ENCODE data around the gene ATP23. TPM values are rescaled to one million over a fixed set of nuclear protein-coding genes. Genes with fewer than 3 reads are reported as not detected.

The ATP23 gene
- total RNA-seq, 1 experiment from 2014 or later = 9.1 TPM

GRCh38 chr12:57966536-57966935 is 25.2 kb downstream of the ATP23 start (continued):
- TF ChIP-seq ZBTB33 (IDR thresholded peaks at IDR 0.05; ENCODE audit: extremely low read depth, insufficient replicate concordance, low read length) (no peak), REST (IDR thresholded peaks at IDR 0.05; ENCODE audit: low read depth) (no peak), POLR2A (IDR thresholded peaks at IDR 0.05; ENCODE audit: borderline replicate concordance, extremely low read depth, insufficient read depth, insufficient read length) (no peak), JUND (IDR thresholded peaks at IDR 0.05) (no peak), SIN3A (IDR thresholded peaks at IDR 0.05; ENCODE audit: low read depth) (no peak)

DNA sequence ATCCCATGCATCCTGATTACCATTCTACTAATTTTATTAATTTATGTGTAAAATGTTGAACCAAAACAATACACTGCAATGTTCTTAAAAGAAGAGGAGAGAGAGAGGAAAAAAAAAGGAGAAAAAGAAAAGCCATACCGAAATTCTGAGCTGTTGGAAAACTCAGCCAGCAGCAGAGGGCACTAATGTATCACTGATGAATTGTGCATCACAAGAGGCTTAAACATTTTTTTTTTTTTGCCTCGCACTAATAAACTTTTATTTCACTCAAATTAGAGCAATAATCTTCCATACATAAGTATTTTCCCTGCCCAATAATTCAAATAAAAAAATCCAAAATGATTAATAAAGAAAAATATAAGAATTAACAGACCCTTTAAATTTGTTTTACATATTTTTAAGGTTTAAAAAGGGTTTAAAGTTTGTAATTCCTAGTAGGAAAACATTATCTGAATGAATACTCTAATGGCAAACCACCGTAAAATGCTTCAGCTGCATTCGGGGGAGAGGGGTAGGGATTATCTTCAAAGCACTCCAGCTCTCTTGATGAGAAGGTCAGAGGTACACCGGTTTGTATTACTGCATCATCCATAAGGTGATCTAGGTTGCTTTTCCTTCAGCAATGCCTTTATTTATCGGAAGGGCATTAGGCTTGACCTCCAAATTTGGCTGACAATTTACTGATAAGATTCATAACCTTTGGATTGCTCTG is 41.9 kb downstream of the ATP23 start:
- peak; percentile 42 for DNase-seq (ENCODE audit: low read depth, low spot score)
- ChIA-PET POLR2A (no interaction called here), RAD21 (ENCODE audit: low non-redundant PET in 1 of 2, low total read pairs in 2 of 2, uncharacterized antibody in 2 of 2, unreplicated experiment in 2 of 2) (interaction anchor here (0.6 to 0.8 kb wide), 2 partner anchors 51 to 557 kb away, joined by 3 read pairs; no protein-coding TSS in a partner anchor), CTCF (interaction anchor here (0.6 to 2.0 kb wide), 10 partner anchors 9 to 1182 kb away, joined by 3 to 21 read pairs (median 4); no protein-coding TSS in a partner anchor)
- Histone ChIP-seq H3K36me3 (ENCODE audit: control insufficient read depth in 1 of 2, insufficient read depth in 2 of 2, low read length in 2 of 2) (no peaks in the 10 kb centered on the region), H3K4me1 (ENCODE audit: control insufficient read depth in 1 of 2, insufficient read depth in 2 of 2, low read length in 2 of 2) (no peaks in the 10 kb centered on the region), H3K79me2 (ENCODE audit: insufficient read depth, low read length) (no peaks in the 10 kb centered on the region), H3K27ac (ENCODE audit: low read depth, low read length) (no peak overlapping the region), H3K4me3 (replicated peaks in 1 of 2; ENCODE audit: low read depth in 1 of 2, low read length in 2 of 2) (no peak overlapping the region), H3K27me3 (ENCODE audit: insufficient read depth, low read length) (no peaks in the 10 kb centered on the region), H4K20me1 (ENCODE audit: insufficient read depth) (no peaks in the 10 kb centered on the region), H3K9me2 (ENCODE audit: insufficient read depth) (no peaks in the 10 kb centered on the region), H3K4me2 (ENCODE audit: low read length) (no peak overlapping the region), H3K9me3 (ENCODE audit: control insufficient read depth in 1 of 2, insufficient read depth in 1 of 2, low read depth in 1 of 2, low read length in 2 of 2) (no peaks in the 10 kb centered on the region), H2AFZ (ENCODE audit: low read depth, low read length, poor library complexity, severe bottlenecking) (no peak overlapping the region), H3K9ac (ENCODE audit: low read length) (no peak overlapping the region)
- no TSS peak for BruUV-seq (replicated peaks)
- intact Hi-C loops (cut with micrococcal nuclease) = loop anchor here (1.0 to 10.0 kb wide), 6 partner anchors 364 to 1821 kb away; no protein-coding TSS in a partner anchor
- ATAC-seq = peak; percentile 58; the same call in 1 of the 2 replicates
- TF ChIP-seq SRF (IDR thresholded peaks at IDR 0.05; ENCODE audit: low read depth) (no peak), RAD21 (IDR thresholded peaks at IDR 0.05; ENCODE audit: low read depth) (peak; percentile 84), POLR2AphosphoS5 (IDR thresholded peaks at IDR 0.05; ENCODE audit: low read depth, low read length) (no peak), JUND (IDR thresholded peaks at IDR 0.05) (no peak), CBX3 (IDR thresholded peaks at IDR 0.05; ENCODE audit: low read depth) (no peak), ATF3 (IDR thresholded peaks at IDR 0.05) (no peak), YY1 (IDR thresholded peaks at IDR 0.05; ENCODE audit: extremely low read depth, insufficient replicate concordance, low read depth, low read length) (no peak)
- TF ChIP-seq, protein P1, sequence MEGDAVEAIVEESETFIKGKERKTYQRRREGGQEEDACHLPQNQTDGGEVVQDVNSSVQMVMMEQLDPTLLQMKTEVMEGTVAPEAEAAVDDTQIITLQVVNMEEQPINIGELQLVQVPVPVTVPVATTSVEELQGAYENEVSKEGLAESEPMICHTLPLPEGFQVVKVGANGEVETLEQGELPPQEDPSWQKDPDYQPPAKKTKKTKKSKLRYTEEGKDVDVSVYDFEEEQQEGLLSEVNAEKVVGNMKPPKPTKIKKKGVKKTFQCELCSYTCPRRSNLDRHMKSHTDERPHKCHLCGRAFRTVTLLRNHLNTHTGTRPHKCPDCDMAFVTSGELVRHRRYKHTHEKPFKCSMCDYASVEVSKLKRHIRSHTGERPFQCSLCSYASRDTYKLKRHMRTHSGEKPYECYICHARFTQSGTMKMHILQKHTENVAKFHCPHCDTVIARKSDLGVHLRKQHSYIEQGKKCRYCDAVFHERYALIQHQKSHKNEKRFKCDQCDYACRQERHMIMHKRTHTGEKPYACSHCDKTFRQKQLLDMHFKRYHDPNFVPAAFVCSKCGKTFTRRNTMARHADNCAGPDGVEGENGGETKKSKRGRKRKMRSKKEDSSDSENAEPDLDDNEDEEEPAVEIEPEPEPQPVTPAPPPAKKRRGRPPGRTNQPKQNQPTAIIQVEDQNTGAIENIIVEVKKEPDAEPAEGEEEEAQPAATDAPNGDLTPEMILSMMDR (IDR thresholded peaks at IDR 0.05 in 2 of 3, conservative IDR thresholded peaks at IDR 0.05 in 1 of 3; ENCODE audit: borderline replicate concordance in 1 of 3, insufficient read depth in 1 of 3, low read depth in 2 of 3, low read length in 2 of 3) = peak; percentile 47 to 77 (median 72)
